HL-60 (cell line): ENCODE data around the gene LAMA4.

Source experiments
- DNase-seq, 2 experiments: peaks; one replicate each; pipeline ENCODE4 v3.0.0-alpha.2; 2010 to 2020; ENCODE audit warnings: low read depth in 1 of 2, low spot score in 1 of 2
- H3K27ac ChIP-seq: fragments of 250-450 bp; sonication (Bioruptor Pico); replicated peaks from 2 replicates; pipeline ENCODE4 v1.5.1; 2020; ENCODE audit warnings: mild to moderate bottlenecking, moderate library complexity
- H3K27me3 ChIP-seq: fragments of 250-450 bp; sonication (Bioruptor Pico); 2 replicates; pipeline ENCODE4 v1.5.1; 2021; ENCODE audit warnings: mild to moderate bottlenecking, moderate library complexity; ENCODE audit not compliant: insufficient read depth, poor library complexity, severe bottlenecking
- H3K4me3 ChIP-seq: replicated peaks from 2 replicates; pipeline ENCODE4 v1.5.1; 2011; ENCODE audit warnings: mild to moderate bottlenecking, control low read depth, low read length; ENCODE audit not compliant: insufficient read depth
- CTCF ChIP-seq: IDR thresholded peaks from one replicate; pipeline ENCODE4 v1.5.1; 2011; ENCODE audit warnings: low read length, control low read depth, inconsistent platforms; ENCODE audit not compliant: insufficient read depth
- GABPA ChIP-seq: IDR thresholded peaks from 2 replicates; pipeline ENCODE4 v1.6.1; 2012; ENCODE audit warnings: low read depth
- POLR2AphosphoS5 ChIP-seq: IDR thresholded peaks from 2 replicates; pipeline ENCODE4 v1.6.1; 2012; ENCODE audit warnings: low read depth
- REST ChIP-seq: IDR thresholded peaks from 2 replicates; pipeline ENCODE4 v1.6.1; 2012; ENCODE audit warnings: low read depth; ENCODE audit not compliant: insufficient replicate concordance
- SPI1 ChIP-seq: IDR thresholded peaks from 2 replicates; pipeline ENCODE4 v1.6.1; 2012; ENCODE audit warnings: low read depth, mild to moderate bottlenecking, borderline replicate concordance

The LAMA4 gene

GRCh38 chr6:112199001-112199403 is 55.4 kb downstream of the LAMA4 start:
- DNase-seq, result no peak
- no peak for TF ChIP-seq GABPA
- no peak for TF ChIP-seq REST
- TF ChIP-seq CTCF, result no peak
- no peak for TF ChIP-seq POLR2AphosphoS5
- no peak for TF ChIP-seq SPI1
- Histone ChIP-seq H3K27ac (no peak overlapping the region), H3K4me3 (no peak overlapping the region), H3K27me3 (no peaks in the 10 kb centered on the region)

GRCh38 chr6:112198582-112198981 is 55.8 kb downstream of the LAMA4 start:
- no peaks in the 10 kb centered on the region for H3K27me3 ChIP-seq
- no peak for TF ChIP-seq GABPA
- TF ChIP-seq POLR2AphosphoS5, result no peak
- no peak for TF ChIP-seq REST
- no peak for TF ChIP-seq SPI1
- TF ChIP-seq CTCF, result no peak
- DNase-seq, result no peak
- no peak overlapping the region for H3K27ac ChIP-seq
- H3K4me3 ChIP-seq, result no peak overlapping the region

GRCh38 chr6:112197636-112198035 is 56.7 kb downstream of the LAMA4 start:
- Histone ChIP-seq H3K27ac (no peak overlapping the region), H3K4me3 (no peak overlapping the region), H3K27me3 (no peaks in the 10 kb centered on the region)
- DNase-seq, result no peak
- no peak for TF ChIP-seq REST
- no peak for TF ChIP-seq GABPA
- TF ChIP-seq POLR2AphosphoS5, result no peak
- TF ChIP-seq SPI1, result no peak
- no peak for TF ChIP-seq CTCF
